ENCODE measurements around the gene RNF4.

RNF4 gene

DNA sequence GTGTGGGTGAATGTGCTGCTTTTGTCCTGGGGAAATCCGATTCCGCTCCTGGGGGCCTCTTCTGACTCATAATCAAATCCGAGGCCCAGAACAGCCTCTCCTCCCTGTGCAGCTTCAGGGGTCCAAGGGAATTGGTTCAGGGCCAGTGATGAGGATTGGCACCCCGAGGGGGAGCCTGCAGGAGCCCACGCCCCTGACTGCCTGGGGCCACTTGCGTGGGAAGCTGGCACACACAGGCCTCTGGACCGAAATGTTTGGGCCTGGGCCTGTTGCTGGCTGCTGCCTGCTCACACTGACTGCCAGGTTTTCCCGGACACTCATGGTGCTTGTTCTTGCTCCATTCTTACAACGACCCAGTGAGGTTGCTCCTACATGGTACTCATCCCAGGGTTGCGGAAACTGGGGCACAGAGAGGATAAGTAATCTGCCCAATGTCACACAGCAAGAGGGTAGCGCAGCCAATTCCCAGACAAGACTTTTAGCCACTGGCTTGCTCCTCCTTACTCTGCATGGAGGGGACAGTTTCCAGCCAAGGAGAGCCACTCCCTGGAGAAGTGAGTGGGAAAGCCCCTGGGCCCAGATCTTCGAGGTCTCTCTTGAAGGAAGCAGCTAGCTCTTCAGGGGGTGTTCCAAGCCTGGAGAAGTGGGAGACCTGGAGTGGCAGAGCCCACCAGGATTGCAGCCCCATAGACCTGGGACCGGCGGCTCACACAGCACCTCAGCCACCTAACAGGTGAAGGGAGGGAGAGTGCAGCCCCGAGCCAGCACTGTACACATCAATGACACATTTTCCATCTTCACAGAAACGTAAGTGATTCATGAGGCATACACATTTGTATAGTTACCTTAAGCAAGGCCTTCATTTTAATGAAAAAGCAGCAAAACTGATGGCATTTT is 29.8 kb upstream of the RNF4 start (continued):
- TF ChIP-seq ARNTL (CRISPR knock-in tag; IDR thresholded peaks at IDR 0.05; ENCODE audit: borderline replicate concordance, low read depth) (no peak), CSDC2 (CRISPR knock-in tag; IDR thresholded peaks at IDR 0.05) (no peak)

DNA sequence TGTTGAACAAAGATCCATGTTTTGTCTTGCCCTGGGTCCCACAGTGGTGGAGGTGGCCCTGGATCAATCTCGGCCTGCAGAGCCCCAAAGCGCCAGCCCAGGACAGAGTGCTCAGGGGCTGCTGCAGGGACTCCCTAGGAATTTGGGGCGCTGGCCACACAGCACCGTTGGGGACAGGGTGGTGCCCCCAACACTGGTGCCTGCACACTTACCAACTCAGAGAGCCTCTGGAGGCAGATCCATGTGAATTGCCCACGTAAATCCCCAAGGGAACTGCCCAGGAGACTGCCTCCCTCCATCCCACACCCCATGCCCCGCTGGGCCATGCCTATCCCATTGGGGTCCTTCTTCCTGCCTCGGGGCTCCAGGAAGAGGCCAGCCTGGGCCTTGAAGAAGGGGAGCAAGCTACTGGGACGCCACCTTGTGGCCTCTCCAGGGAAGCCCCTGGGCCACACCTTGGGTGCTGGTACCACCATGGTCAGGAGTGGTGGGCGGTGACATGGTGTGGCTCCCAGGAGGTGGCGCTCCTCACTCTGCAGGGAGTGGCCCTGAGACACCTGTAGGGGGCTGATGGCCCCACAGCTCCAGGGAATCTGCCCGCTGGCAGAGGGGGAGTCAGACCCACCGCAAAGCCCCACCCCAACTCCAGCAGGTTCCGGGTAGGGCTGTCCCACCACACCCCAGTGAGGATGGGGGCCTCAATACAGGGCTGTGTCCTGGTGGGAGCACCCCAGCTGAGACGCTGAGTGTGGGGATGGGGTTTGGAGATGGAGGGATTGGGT is 27.3 kb upstream of the RNF4 start:
- ATAC-seq, result peak; percentile 94
- no peak for TF ChIP-seq BACH2 (CRISPR knock-in tag; IDR thresholded peaks at IDR 0.05; ENCODE audit: borderline replicate concordance)
- no peak for TF ChIP-seq SNAI2 (CRISPR knock-in tag; IDR thresholded peaks at IDR 0.05)
- TF ChIP-seq PPARA (CRISPR knock-in tag; IDR thresholded peaks at IDR 0.05; ENCODE audit: borderline replicate concordance), result no peak
- no peak for TF ChIP-seq GLIS3 (CRISPR knock-in tag; IDR thresholded peaks at IDR 0.05)
- no peak for TF ChIP-seq ZNF70 (CRISPR knock-in tag; IDR thresholded peaks at IDR 0.05)
- TF ChIP-seq ISL1 (CRISPR knock-in tag; IDR thresholded peaks at IDR 0.05), result no peak
- no peak for TF ChIP-seq OSR1 (CRISPR knock-in tag; IDR thresholded peaks at IDR 0.05)
- TF ChIP-seq ZFP30 (CRISPR knock-in tag; IDR thresholded peaks at IDR 0.05), result no peak
- TF ChIP-seq ARNTL (CRISPR knock-in tag; IDR thresholded peaks at IDR 0.05; ENCODE audit: borderline replicate concordance, low read depth), result no peak
- no peak for TF ChIP-seq TOX (CRISPR knock-in tag; IDR thresholded peaks at IDR 0.05; ENCODE audit: borderline replicate concordance)
- no peak for TF ChIP-seq TCF4 (CRISPR knock-in tag; IDR thresholded peaks at IDR 0.05; ENCODE audit: borderline replicate concordance)
- TF ChIP-seq CSDC2 (CRISPR knock-in tag; IDR thresholded peaks at IDR 0.05), result no peak
- TF ChIP-seq, protein P1, sequence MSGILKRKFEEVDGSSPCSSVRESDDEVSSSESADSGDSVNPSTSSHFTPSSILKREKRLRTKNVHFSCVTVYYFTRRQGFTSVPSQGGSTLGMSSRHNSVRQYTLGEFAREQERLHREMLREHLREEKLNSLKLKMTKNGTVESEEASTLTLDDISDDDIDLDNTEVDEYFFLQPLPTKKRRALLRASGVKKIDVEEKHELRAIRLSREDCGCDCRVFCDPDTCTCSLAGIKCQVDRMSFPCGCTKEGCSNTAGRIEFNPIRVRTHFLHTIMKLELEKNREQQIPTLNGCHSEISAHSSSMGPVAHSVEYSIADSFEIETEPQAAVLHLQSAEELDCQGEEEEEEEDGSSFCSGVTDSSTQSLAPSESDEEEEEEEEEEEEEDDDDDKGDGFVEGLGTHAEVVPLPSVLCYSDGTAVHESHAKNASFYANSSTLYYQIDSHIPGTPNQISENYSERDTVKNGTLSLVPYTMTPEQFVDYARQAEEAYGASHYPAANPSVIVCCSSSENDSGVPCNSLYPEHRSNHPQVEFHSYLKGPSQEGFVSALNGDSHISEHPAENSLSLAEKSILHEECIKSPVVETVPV (CRISPR knock-in tag; IDR thresholded peaks at IDR 0.05), result no peak
- TF ChIP-seq, protein P2, sequence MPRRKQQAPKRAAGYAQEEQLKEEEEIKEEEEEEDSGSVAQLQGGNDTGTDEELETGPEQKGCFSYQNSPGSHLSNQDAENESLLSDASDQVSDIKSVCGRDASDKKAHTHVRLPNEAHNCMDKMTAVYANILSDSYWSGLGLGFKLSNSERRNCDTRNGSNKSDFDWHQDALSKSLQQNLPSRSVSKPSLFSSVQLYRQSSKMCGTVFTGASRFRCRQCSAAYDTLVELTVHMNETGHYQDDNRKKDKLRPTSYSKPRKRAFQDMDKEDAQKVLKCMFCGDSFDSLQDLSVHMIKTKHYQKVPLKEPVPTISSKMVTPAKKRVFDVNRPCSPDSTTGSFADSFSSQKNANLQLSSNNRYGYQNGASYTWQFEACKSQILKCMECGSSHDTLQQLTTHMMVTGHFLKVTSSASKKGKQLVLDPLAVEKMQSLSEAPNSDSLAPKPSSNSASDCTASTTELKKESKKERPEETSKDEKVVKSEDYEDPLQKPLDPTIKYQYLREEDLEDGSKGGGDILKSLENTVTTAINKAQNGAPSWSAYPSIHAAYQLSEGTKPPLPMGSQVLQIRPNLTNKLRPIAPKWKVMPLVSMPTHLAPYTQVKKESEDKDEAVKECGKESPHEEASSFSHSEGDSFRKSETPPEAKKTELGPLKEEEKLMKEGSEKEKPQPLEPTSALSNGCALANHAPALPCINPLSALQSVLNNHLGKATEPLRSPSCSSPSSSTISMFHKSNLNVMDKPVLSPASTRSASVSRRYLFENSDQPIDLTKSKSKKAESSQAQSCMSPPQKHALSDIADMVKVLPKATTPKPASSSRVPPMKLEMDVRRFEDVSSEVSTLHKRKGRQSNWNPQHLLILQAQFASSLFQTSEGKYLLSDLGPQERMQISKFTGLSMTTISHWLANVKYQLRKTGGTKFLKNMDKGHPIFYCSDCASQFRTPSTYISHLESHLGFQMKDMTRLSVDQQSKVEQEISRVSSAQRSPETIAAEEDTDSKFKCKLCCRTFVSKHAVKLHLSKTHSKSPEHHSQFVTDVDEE (CRISPR knock-in tag; IDR thresholded peaks at IDR 0.05), result no peak
- no peak for TF ChIP-seq ZNF8 (CRISPR knock-in tag; IDR thresholded peaks at IDR 0.05)
- TF ChIP-seq, protein P3, sequence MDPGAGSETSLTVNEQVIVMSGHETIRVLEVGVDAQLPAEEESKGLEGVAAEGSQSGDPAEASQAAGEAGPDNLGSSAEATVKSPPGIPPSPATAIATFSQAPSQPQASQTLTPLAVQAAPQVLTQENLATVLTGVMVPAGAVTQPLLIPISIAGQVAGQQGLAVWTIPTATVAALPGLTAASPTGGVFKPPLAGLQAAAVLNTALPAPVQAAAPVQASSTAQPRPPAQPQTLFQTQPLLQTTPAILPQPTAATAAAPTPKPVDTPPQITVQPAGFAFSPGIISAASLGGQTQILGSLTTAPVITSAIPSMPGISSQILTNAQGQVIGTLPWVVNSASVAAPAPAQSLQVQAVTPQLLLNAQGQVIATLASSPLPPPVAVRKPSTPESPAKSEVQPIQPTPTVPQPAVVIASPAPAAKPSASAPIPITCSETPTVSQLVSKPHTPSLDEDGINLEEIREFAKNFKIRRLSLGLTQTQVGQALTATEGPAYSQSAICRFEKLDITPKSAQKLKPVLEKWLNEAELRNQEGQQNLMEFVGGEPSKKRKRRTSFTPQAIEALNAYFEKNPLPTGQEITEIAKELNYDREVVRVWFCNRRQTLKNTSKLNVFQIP (CRISPR knock-in tag; IDR thresholded peaks at IDR 0.05; ENCODE audit: borderline replicate concordance, low read depth), result no peak
- TF ChIP-seq ZFP3 (CRISPR knock-in tag; IDR thresholded peaks at IDR 0.05), result no peak
- TF ChIP-seq, protein P4, sequence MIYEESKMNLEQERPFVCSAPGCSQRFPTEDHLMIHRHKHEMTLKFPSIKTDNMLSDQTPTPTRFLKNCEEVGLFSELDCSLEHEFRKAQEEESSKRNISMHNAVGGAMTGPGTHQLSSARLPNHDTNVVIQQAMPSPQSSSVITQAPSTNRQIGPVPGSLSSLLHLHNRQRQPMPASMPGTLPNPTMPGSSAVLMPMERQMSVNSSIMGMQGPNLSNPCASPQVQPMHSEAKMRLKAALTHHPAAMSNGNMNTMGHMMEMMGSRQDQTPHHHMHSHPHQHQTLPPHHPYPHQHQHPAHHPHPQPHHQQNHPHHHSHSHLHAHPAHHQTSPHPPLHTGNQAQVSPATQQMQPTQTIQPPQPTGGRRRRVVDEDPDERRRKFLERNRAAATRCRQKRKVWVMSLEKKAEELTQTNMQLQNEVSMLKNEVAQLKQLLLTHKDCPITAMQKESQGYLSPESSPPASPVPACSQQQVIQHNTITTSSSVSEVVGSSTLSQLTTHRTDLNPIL (CRISPR knock-in tag; IDR thresholded peaks at IDR 0.05; ENCODE audit: low read depth), result no peak
- TF ChIP-seq, protein P5, sequence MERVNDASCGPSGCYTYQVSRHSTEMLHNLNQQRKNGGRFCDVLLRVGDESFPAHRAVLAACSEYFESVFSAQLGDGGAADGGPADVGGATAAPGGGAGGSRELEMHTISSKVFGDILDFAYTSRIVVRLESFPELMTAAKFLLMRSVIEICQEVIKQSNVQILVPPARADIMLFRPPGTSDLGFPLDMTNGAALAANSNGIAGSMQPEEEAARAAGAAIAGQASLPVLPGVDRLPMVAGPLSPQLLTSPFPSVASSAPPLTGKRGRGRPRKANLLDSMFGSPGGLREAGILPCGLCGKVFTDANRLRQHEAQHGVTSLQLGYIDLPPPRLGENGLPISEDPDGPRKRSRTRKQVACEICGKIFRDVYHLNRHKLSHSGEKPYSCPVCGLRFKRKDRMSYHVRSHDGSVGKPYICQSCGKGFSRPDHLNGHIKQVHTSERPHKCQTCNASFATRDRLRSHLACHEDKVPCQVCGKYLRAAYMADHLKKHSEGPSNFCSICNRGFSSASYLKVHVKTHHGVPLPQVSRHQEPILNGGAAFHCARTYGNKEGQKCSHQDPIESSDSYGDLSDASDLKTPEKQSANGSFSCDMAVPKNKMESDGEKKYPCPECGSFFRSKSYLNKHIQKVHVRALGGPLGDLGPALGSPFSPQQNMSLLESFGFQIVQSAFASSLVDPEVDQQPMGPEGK (CRISPR knock-in tag; IDR thresholded peaks at IDR 0.05; ENCODE audit: borderline replicate concordance), result no peak
- no peak for TF ChIP-seq ZNF565 (CRISPR knock-in tag; conservative IDR thresholded peaks at IDR 0.05; ENCODE audit: low read depth)

All from SK-N-SH treated with all-trans-retinoic acid at 6 μM for 48 hours (cell line).